B cell (primary cell): ENCODE measurements around the gene RBBP6. TPM values are rescaled to one million over a fixed set of nuclear protein-coding genes. Genes with fewer than 3 reads are reported as not detected.

Experiments
- ATAC-seq: fragments of 200-7000 bp; cut with Tn5 transposase; one replicate; pipeline ENCODE4 v1.10.0; 2021; ENCODE audit warnings: low read depth, mild to moderate bottlenecking, moderate number of reproducible peaks, moderate library complexity
- CTCF ChIA-PET: fragments of 350-600 bp; sonication (Branson Sonifier 250); formaldehyde crosslinking; loops from one replicate; lab custom pipeline; 2021; ENCODE audit warnings: antibody characterized with exemption, inconsistent platforms; lab: Charles Lee
- POLR2A ChIA-PET: fragments of 350-600 bp; sonication (Branson Sonifier 250); formaldehyde crosslinking; loops from one replicate; lab custom pipeline; 2021; ENCODE audit warnings: antibody characterized with exemption; lab: Charles Lee
- DNase-seq: peaks from one replicate; pipeline ENCODE4 v3.0.0; 2013
- H2AFZ ChIP-seq: 2 replicates; pipeline ENCODE4 v1.6.1; 2012; ENCODE audit warnings: mild to moderate bottlenecking, low read depth, low read length; ENCODE audit not compliant: insufficient read depth, poor library complexity, severe bottlenecking
- H3K27ac ChIP-seq, 2 donors: 1 replicate in 1 of 2; 2 replicates in 1 of 2; pipeline ENCODE4 v1.5.1; 2012 to 2013; ENCODE audit warnings: low read length in 2 of 2, mild to moderate bottlenecking in 2 of 2, moderate library complexity in 1 of 2
- H3K27me3 ChIP-seq, 4 experiments: fragments of 200-600 bp in 1 of 4; sonication (generic) in 1 of 4; replicated peaks in 1 of 4; 1 replicate in 2 of 4; 2 replicates in 2 of 4; pipeline versions ENCODE4 v1.6.1 to v1.7.0; 2013 to 2016; ENCODE audit warnings: low read length in 3 of 4, mild to moderate bottlenecking in 2 of 4, mixed read lengths in 1 of 4, moderate library complexity in 1 of 4; ENCODE audit not compliant: insufficient read depth in 4 of 4, control insufficient read depth in 3 of 4; ENCODE audit errors: control extremely low read depth in 1 of 4
- H3K36me3 ChIP-seq, 2 experiments: replicated peaks in 1 of 2; 1 replicate in 1 of 2; 2 replicates in 1 of 2; pipeline versions ENCODE4 v1.6.1 to v1.7.1; 2013; ENCODE audit warnings: low read length in 1 of 2; ENCODE audit not compliant: insufficient read depth in 2 of 2, control insufficient read depth in 1 of 2; ENCODE audit errors: control extremely low read depth in 1 of 2, extremely low read depth in 1 of 2
- H3K4me1 ChIP-seq, 2 donors: fragments of 200-600 bp in 1 of 2; sonication (generic) in 1 of 2; 1 replicate in 1 of 2; 2 replicates in 1 of 2; pipeline versions ENCODE4 v1.5.1 to v1.6.1; 2013 to 2017; ENCODE audit warnings: low read length in 2 of 2; ENCODE audit not compliant: control insufficient read depth in 2 of 2, insufficient read depth in 2 of 2
- H3K4me2 ChIP-seq: replicated peaks from 2 replicates; pipeline ENCODE3; 2012; ENCODE audit warnings: mild to moderate bottlenecking, low read depth, low read length; ENCODE audit not compliant: poor library complexity, severe bottlenecking
- H3K4me3 ChIP-seq, 5 experiments: fragments of 200-600 bp in 1 of 5; sonication (generic) in 1 of 5; 1 replicate in 3 of 5; 2 replicates in 2 of 5; pipeline versions ENCODE4 v1.5.1 to v1.7.0; 2011 to 2016; ENCODE audit warnings: low read length in 4 of 5, mild to moderate bottlenecking in 4 of 5, low read depth in 2 of 5, control low read depth in 1 of 5, moderate library complexity in 1 of 5; ENCODE audit not compliant: insufficient read depth in 1 of 5; ENCODE audit errors: control extremely low read depth in 1 of 5, extremely low read depth in 1 of 5
- H3K79me2 ChIP-seq: fragments of 200-600 bp; sonication (generic); one replicate; pipeline ENCODE4 v1.6.0; 2016; ENCODE audit warnings: low read length; ENCODE audit not compliant: control insufficient read depth, insufficient read depth
- H3K9ac ChIP-seq: fragments of 200-600 bp; sonication (generic); 2 replicates; pipeline ENCODE4 v1.6.1; 2017; ENCODE audit warnings: mild to moderate bottlenecking, low read length, moderate library complexity
- H3K9me3 ChIP-seq, 3 donors: one replicate each; pipeline versions ENCODE4 v1.6.1 to v1.7.1; 2013; ENCODE audit warnings: low read length in 2 of 3; ENCODE audit not compliant: control insufficient read depth in 2 of 3, insufficient read depth in 1 of 3; ENCODE audit errors: control extremely low read depth in 1 of 3
- H4K20me1 ChIP-seq: 2 replicates; pipeline ENCODE4 v1.6.0; 2012; ENCODE audit warnings: mild to moderate bottlenecking, low read length; ENCODE audit not compliant: insufficient read depth, control insufficient read depth, poor library complexity, severe bottlenecking
- H3K27ac Mint-ChIP-seq: one replicate; pipeline ENCODE4 v1.8.0; 2021; ENCODE audit warnings: mixed read lengths
- H3K27me3 Mint-ChIP-seq: one replicate; pipeline ENCODE4 v1.8.0; 2021; ENCODE audit warnings: mixed read lengths
- H3K4me1 Mint-ChIP-seq: one replicate; pipeline ENCODE4 v1.8.0; 2021; ENCODE audit warnings: mixed read lengths
- H3K4me3 Mint-ChIP-seq: one replicate; pipeline ENCODE4 v1.8.0; 2021; ENCODE audit warnings: mixed read lengths
- H3K9me3 Mint-ChIP-seq: one replicate; pipeline ENCODE4 v1.8.0; 2022; ENCODE audit warnings: mixed read lengths; ENCODE audit not compliant: insufficient read depth
- CTCF ChIP-seq: fragments of 200-600 bp; IDR thresholded peaks from one replicate; pipeline ENCODE4 v1.8.0; 2022; ENCODE audit warnings: antibody characterized with exemption, mild to moderate bottlenecking
- EZH2 ChIP-seq: IDR thresholded peaks from 2 replicates; pipeline ENCODE4 v1.6.1; 2012; ENCODE audit warnings: borderline replicate concordance, low read depth, mild to moderate bottlenecking, moderate library complexity, low read length; ENCODE audit not compliant: insufficient read depth, poor library complexity, severe bottlenecking
- WGBS: methylation state at CpG from one replicate; pipeline ENCODE4 v1.1.5; 2013; ENCODE audit warnings: missing lambda C conversion rate; ENCODE audit not compliant: insufficient coverage; 5-methylcytosine and 5-hydroxymethylcytosine counted together
- intact Hi-C: fragments of 100-400 bp; cut with micrococcal nuclease; formaldehyde crosslinking; loops from one replicate; pipeline ENCODE4 v1.10.0; 2022
- polyA plus RNA-seq: library from polyadenylated mRNA; depleted of rRNA; stranded (reverse); fragments of >200 nt; gene quantifications from 2 replicates; pipeline ENCODE4 v1.2.3, GENCODE V29; 2012
- total RNA-seq, 2 donors: library from RNA; stranded (reverse); fragments of 120-200 nt in 1 of 2; gene quantifications; 1 replicate in 1 of 2; 2 replicates in 1 of 2; pipeline versions ENCODE4 v1.2.3 to v1.2.4, GENCODE V29; 2013 to 2022

The RBBP6 gene
- total and polyA plus RNA-seq, 2 donors (not counting 1 experiment from before 2014, with no cell fraction given), result 107 to 132 TPM

GRCh38 chr16:24562811-24563210 is 23.4 kb downstream of the RBBP6 start:
- Histone ChIP-seq H3K4me3 (no peak overlapping the region), H3K36me3 (peaks cover 32 to 91% of the 10 kb centered on the region in 2 experiments), H3K79me2 (no peaks in the 10 kb centered on the region), H3K4me1 (no peaks in the 10 kb centered on the region), H3K27me3 (no peaks in the 10 kb centered on the region), H4K20me1 (peaks cover 11% of the 10 kb centered on the region), H2AFZ (no peak overlapping the region), H3K9me3 (no peaks in the 10 kb centered on the region), H3K4me2 (no peak overlapping the region), H3K9ac (no peak overlapping the region), H3K27ac (no peak overlapping the region)
- Mint-ChIP-seq H3K27me3 (no peaks in the 10 kb centered on the region), H3K9me3 (no peaks in the 10 kb centered on the region), H3K4me3 (no peak overlapping the region), H3K27ac (no peak overlapping the region), H3K4me1 (no peaks in the 10 kb centered on the region)
- ATAC-seq (no peak), DNase-seq (no peak)
- ChIA-PET POLR2A (no interaction called here), CTCF (no interaction called here)
- TF ChIP-seq EZH2 (no peak), CTCF (no peak)
- intact Hi-C loops, result no loop called here

- H3K4me3 Mint-ChIP-seq, result no peak overlapping the region
- no peak overlapping the region for H2AFZ ChIP-seq
- no peak overlapping the region for H3K27ac ChIP-seq
- WGBS, result 100% methylated on average over 1 of the region's 4 CpGs
- ChIA-PET CTCF (interaction anchor here (1.2 kb wide), 1 partner anchor 657 kb away, joined by 3 read pairs; no protein-coding TSS in a partner anchor), POLR2A (no interaction called here)
- intact Hi-C loops, result no loop called here
- H3K27ac Mint-ChIP-seq, result no peak overlapping the region
- no peaks in the 10 kb centered on the region for H3K27me3 ChIP-seq
- ATAC-seq, result no peak
- no peak for TF ChIP-seq EZH2
- peak; percentile 26 for TF ChIP-seq CTCF
- H3K9ac ChIP-seq, result no peak overlapping the region
- no peaks in the 10 kb centered on the region for H3K9me3 Mint-ChIP-seq
- H4K20me1 ChIP-seq, result peaks cover 11% of the 10 kb centered on the region
- no peaks in the 10 kb centered on the region for H3K27me3 Mint-ChIP-seq
- no peak for DNase-seq
- H3K4me1 Mint-ChIP-seq, result no peaks in the 10 kb centered on the region
- H3K79me2 ChIP-seq, result no peaks in the 10 kb centered on the region
- H3K4me3 ChIP-seq, result no peak overlapping the region
- H3K36me3 ChIP-seq, result peaks cover 43 to 91% of the 10 kb centered on the region in 2 experiments
- H3K9me3 ChIP-seq, result peaks cover 0 to 5% (median 3%) of the 10 kb centered on the region in 3 donors
- H3K4me1 ChIP-seq, result no peaks in the 10 kb centered on the region
- H3K4me2 ChIP-seq, result no peak overlapping the region
Measured at GRCh38 chr16:24568392-24568791, 29.0 kb downstream of the RBBP6 start.
